ENCODE results near the gene SLC7A4. TPM values are rescaled to one million over a fixed set of nuclear protein-coding genes. Genes with fewer than 3 reads are reported as not detected.

SLC7A4 gene
- total RNA-seq, 1 experiment from 2014 or later = not detected

- intact Hi-C loops (cut with micrococcal nuclease; ENCODE audit: unreplicated experiment) = no loop called here
- no peaks in the 10 kb centered on the region for H3K9me3 ChIP-seq (ENCODE audit: low read depth, low read length, poor library complexity, severe bottlenecking)
- H3K36me3 ChIP-seq (ENCODE audit: insufficient read depth, low read length, poor library complexity, severe bottlenecking) = no peaks in the 10 kb centered on the region
- H3K4me3 ChIP-seq (ENCODE audit: low read depth, low read length, poor library complexity, severe bottlenecking) = no peak overlapping the region
- POLR2A ChIA-PET (ENCODE audit: low non-redundant PET) = no interaction called here
- no TSS peak for BruUV-seq (replicated peaks)
- no peak for DNase-seq (ENCODE audit: low spot score)
- H3K27me3 ChIP-seq (replicated peaks; ENCODE audit: insufficient read depth, low read depth, low read length, poor library complexity) = no peaks in the 10 kb centered on the region
- CTCF ChIA-PET = interaction anchor here (0.6 to 0.7 kb wide), 2 partner anchors 238 to 553 kb away, joined by 4 to 5 read pairs; no protein-coding TSS in a partner anchor
- TF ChIP-seq CTCF (conservative IDR thresholded peaks at IDR 0.05; ENCODE audit: low read depth, low read length) (no peak), EZH2 (IDR thresholded peaks at IDR 0.05; ENCODE audit: borderline replicate concordance, low read depth, low read length, poor library complexity, severe bottlenecking) (no peak)
- no peak overlapping the region for H3K27ac ChIP-seq (ENCODE audit: low read depth, low read length, poor library complexity, severe bottlenecking)
- no peaks in the 10 kb centered on the region for H3K4me1 ChIP-seq (ENCODE audit: insufficient read depth, low read length, poor library complexity, severe bottlenecking)
Measured at GRCh38 chr22:21038405-21038804, 6.0 kb upstream of the SLC7A4 start.

DNA sequence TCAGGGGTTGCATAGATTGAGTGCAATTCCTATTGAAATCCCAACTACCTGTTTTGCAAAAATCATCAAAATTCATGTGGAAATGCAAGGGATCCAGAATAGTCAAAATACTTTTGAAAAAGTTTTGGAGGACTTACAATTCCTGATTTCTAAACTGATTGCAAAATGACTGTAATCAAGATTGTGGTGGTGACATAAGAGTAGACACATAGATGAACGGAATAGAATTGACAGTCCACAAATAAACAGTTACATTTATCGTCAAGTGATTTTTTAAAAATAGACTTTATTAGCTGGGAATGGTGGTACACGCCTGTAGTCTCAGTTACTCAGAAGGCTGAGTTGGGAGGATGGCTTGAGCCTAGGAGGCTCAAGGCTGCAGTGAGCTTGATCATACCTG is 2.6 kb upstream of the SLC7A4 start:
- intact Hi-C loops (cut with micrococcal nuclease; ENCODE audit: unreplicated experiment) = loop anchor here (5.0 kb wide), 1 partner anchor 37 kb away; no protein-coding TSS in a partner anchor
- Histone ChIP-seq H3K4me3 (ENCODE audit: low read depth, low read length, poor library complexity, severe bottlenecking) (no peak overlapping the region), H3K27ac (ENCODE audit: low read depth, low read length, poor library complexity, severe bottlenecking) (no peak overlapping the region), H3K36me3 (ENCODE audit: insufficient read depth, low read length, poor library complexity, severe bottlenecking) (no peaks in the 10 kb centered on the region), H3K9me3 (ENCODE audit: low read depth, low read length, poor library complexity, severe bottlenecking) (no peaks in the 10 kb centered on the region), H3K27me3 (replicated peaks; ENCODE audit: insufficient read depth, low read depth, low read length, poor library complexity) (peaks cover 18% of the 10 kb centered on the region), H3K4me1 (ENCODE audit: insufficient read depth, low read length, poor library complexity, severe bottlenecking) (no peaks in the 10 kb centered on the region)
- no TSS peak for BruUV-seq (replicated peaks)
- CTCF ChIA-PET = no interaction called here
- no peak for DNase-seq (ENCODE audit: low spot score)
- TF ChIP-seq CTCF (conservative IDR thresholded peaks at IDR 0.05; ENCODE audit: low read depth, low read length) = no peak
- TF ChIP-seq EZH2 (IDR thresholded peaks at IDR 0.05; ENCODE audit: borderline replicate concordance, low read depth, low read length, poor library complexity, severe bottlenecking) = no peak
- POLR2A ChIA-PET (ENCODE audit: low non-redundant PET) = no interaction called here

DNA sequence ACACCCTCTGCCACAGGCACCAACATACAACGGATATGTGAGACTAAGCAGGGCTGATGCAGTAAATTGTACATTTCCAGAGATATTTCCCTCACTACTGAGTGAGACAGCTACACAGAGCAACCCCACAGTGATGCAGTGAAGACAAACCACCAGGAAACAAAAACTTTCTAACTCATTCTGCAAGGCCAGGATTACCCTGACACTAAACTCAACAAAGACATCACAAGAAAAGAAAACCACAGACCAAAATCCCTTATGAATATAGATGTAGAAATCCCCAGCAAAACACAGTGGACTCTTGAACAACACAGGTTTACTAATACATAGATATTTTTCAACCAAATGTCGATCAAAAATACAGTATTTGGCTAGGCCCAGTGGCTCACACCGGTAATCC is 1.5 kb upstream of the SLC7A4 start:
- no TSS peak for BruUV-seq (replicated peaks)
- DNase-seq (ENCODE audit: low spot score) = no peak
- no peak overlapping the region for H3K27ac ChIP-seq (ENCODE audit: low read depth, low read length, poor library complexity, severe bottlenecking)
- H3K4me1 ChIP-seq (ENCODE audit: insufficient read depth, low read length, poor library complexity, severe bottlenecking) = no peaks in the 10 kb centered on the region
- ChIA-PET POLR2A (ENCODE audit: low non-redundant PET) (no interaction called here), CTCF (no interaction called here)
- intact Hi-C loops (cut with micrococcal nuclease; ENCODE audit: unreplicated experiment) = loop anchor here (5.0 kb wide), 1 partner anchor 38 kb away; no protein-coding TSS in a partner anchor
- H3K27me3 ChIP-seq (replicated peaks; ENCODE audit: insufficient read depth, low read depth, low read length, poor library complexity) = peaks cover 18% of the 10 kb centered on the region
- TF ChIP-seq EZH2 (IDR thresholded peaks at IDR 0.05; ENCODE audit: borderline replicate concordance, low read depth, low read length, poor library complexity, severe bottlenecking) = no peak
- H3K9me3 ChIP-seq (ENCODE audit: low read depth, low read length, poor library complexity, severe bottlenecking) = no peaks in the 10 kb centered on the region
- H3K4me3 ChIP-seq (ENCODE audit: low read depth, low read length, poor library complexity, severe bottlenecking) = no peak overlapping the region
- no peaks in the 10 kb centered on the region for H3K36me3 ChIP-seq (ENCODE audit: insufficient read depth, low read length, poor library complexity, severe bottlenecking)

Data from A673 (cell line).